ENCODE data around the gene MLLT10.

GRCh38 chr10:21607907-21608306 lies 73.9 kb downstream of the MLLT10 start:
- TF ChIP-seq CTCF (conservative IDR thresholded peaks at IDR 0.05; ENCODE audit: low read depth, low read length) (no peak), EZH2 (IDR thresholded peaks at IDR 0.05; ENCODE audit: borderline replicate concordance, low read depth, low read length, poor library complexity, severe bottlenecking) (no peak)
